RPMI8226 (cell line): ENCODE measurements around the gene SLC2A8.
A peak's percentile ranks its signal among the peaks of the same experiment; 100 is the strongest.

Source experiments
- DNase-seq: peaks from one replicate; pipeline ENCODE4 v3.0.0-alpha.2; 2015

The SLC2A8 gene

DNA sequence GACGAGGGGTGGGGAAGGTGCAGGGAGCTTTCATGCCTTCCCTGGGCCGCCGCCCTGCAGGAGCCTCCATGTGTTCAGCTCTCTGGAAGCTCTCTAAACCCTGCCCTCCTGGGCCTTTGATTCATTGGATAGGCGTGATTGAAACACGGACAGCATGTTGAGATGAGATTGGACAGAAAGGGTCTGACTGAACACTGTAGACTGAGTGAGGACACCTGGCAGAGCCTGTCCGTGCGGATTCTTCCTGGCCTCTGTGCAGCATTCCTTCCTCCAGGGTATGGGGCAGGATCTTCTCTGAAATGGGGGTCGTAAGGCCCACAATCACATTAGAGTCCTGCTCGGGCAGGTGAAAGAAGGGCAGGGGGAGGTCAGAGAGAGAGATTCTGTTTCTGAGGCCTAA, 41.4 kb downstream of the SLC2A8 start:
- DNase-seq = no peak

- peak; percentile 21 for DNase-seq
Measured at GRCh38 chr9:127444283-127444920, 47.4 kb downstream of the SLC2A8 start.

GRCh38 chr9:127444921-127445850, 48.2 kb downstream of the SLC2A8 start:
- peak; percentile 26 for DNase-seq

- DNase-seq = peak; percentile 17
Measured at GRCh38 chr9:127445851-127446712, 49.1 kb downstream of the SLC2A8 start.

- DNase-seq = peak; percentile 12
Measured at GRCh38 chr9:127446713-127447415, 49.9 kb downstream of the SLC2A8 start.

GRCh38 chr9:127447416-127448111, 50.6 kb downstream of the SLC2A8 start:
- no peak for DNase-seq

- DNase-seq = peak; percentile 15
Measured at GRCh38 chr9:127448112-127448805, 51.3 kb downstream of the SLC2A8 start.

DNA sequence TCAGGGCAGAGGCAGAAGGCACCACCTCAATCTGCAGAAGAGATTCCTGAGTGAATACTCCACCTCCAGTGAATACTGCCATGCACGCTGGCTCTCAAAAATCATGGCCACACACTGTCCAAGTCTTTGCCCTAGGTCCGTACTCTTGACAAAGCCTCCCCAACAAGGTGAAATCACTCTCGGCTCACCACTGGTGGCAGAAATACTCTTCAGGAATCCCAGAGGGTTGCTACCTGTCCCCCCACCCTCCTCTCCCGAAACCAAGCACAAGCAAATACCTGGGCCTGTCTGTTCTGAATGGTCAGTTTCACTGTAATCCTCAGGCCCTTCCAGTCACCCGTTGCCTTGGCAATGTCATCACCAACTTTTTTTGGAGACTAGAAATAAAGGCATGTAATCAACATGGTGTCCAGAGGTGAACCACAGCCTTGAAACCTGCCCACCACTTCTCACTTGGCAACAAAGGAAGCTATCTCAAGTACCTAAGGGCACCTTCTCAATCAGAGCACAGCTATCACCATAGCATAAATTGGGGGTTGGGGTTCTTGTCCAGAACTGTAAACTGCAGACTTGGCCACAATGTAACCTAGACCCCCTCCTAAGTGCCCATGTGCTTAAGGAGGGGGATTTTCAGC, 52.5 kb downstream of the SLC2A8 start:
- peak; percentile 13 for DNase-seq

DNA sequence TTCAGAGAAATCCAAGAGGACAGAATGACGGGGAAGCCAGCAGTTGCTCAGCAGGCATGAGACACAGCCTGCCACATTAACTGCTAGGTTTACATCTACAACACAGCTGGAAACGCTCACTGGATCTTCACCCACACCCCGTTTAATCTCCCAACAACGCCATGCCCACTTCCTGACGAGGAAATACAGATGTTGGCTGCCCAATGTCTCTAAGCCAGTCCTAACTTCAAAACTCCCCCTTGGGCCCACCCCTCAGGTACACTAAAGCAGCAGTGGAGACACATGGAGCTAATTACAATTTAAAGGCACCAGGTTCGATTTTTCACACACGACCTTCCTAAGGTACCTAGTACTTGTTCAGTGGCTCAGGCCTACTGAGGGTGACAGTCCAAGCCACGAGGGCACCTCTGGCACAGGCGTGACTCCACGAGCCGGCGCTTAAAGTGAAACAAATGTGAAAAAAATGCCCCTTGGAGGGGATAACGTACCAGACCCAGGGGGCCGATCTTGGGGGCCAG, 53.3 kb downstream of the SLC2A8 start:
- no peak for DNase-seq

DNA sequence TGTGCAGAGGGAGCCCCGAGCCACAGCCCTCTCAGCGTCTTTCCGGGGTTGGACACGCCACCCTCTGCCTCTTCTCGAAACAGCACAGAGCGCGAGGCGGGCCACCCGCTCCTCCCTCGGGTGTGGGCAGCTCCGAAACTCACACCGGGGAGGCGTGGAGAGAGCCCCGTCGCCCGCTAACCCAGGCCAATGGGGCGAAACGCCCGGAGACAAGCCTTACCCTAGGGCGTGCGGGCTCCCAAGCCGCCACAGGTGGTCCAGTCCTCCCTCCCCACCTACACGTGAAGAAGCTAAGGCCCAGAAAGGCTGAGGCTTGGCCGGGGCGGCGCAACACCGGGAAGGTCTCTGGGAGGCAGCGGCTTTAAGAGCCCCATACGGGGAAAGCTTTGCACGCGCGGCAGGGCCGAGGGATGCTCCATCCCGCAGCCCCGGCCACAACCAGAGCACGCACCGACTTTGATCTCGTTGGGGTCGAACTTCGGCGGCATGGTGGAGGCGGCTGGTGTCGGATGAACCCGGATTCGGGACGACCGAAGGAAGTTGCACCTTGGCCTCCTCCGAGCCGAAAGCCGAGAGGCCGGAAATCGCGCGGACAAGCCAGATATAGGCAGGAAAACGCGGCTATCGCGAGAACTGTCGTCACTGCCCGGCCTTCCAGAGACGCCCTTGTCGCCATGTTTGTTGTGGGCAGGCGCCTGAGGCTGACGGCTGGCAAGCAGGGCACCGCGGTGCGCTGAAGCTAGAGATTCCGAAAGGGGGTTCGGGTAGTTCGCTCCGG, 54.0 kb downstream of the SLC2A8 start, which contains the start of the genes LRSAM1 and RPL12:
Gene LRSAM1 (plus strand): TSS at position 681 of the 778 bp plus-strand sequence. CDS start 3,018 bp downstream, outside the sequence.
Gene RPL12 (minus strand): TSS at position 577 of the 778 bp plus-strand sequence. CDS start 89 bp downstream, at position 488.
- DNase-seq = peak; percentile 99

- no peak for DNase-seq
Measured at GRCh38 chr9:127451608-127451857, 54.6 kb downstream of the SLC2A8 start.

DNA sequence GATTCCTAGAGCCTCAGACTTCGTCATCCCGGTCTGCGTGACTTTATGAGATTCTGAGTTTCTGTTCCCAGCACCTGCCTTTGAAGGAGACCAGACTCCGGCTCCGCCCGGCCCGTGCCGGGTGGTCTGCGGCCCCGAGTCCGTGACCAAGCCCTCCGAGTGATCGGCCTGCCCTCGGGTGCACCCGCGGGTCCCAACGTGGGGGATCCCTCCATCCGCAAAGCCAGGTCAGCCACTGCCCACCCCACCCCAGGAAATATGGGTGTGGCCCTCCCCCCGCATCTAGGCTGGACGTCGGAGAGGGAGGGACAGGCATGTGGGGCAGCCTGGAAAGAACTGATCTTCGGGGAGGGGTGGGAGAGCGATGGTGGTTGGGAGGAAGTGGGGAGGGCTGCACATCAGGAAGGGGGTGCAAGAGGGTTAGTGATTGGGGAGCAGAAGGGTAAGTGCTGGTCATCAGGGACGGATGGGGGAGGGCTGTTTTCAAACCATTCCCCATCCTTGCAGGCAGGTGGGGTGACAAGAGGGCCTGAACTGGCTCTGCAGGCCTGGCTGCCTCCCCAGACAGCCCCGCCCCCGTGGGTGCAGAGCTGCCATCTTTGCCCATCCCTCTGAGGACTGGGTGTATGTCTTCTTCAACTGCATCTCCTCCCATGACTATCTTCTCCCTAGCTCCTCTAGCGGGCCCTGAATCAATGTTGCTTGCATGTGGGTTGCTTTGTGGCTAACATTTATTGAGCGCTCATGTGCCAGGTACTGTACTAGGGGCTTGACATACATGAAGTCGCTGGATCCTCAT, 55.1 kb downstream of the SLC2A8 start:
- peak; percentile 77 for DNase-seq

- peak; percentile 49 for DNase-seq
Measured at GRCh38 chr9:127452691-127453090, 55.7 kb downstream of the SLC2A8 start.

- DNase-seq = peak; percentile 31
Measured at GRCh38 chr9:127455324-127455992, 58.5 kb downstream of the SLC2A8 start.

- DNase-seq = no peak
Measured at GRCh38 chr9:127457191-127457878, 60.4 kb downstream of the SLC2A8 start.
